K562 (cell line): ENCODE measurements around the gene TSPOAP1. TPM values are rescaled to one million over a fixed set of nuclear protein-coding genes. Genes with fewer than 3 reads are reported as not detected.

Experiments used
- CBX2 ChIP-seq: fragments of 200-600 bp; sonication (generic); IDR thresholded peaks from one replicate; pipeline ENCODE4 v1.6.1; 2012; ENCODE audit warnings: mild to moderate bottlenecking, low read length, inconsistent platforms; ENCODE audit not compliant: insufficient read depth, poor library complexity, severe bottlenecking
- DACH1 ChIP-seq: fragments of 450-650 bp; IDR thresholded peaks from 2 replicates; pipeline ENCODE4 v1.6.1; 2018; ENCODE audit not compliant: partially characterized antibody
- ESRRA ChIP-seq: fragments of 450-650 bp; IDR thresholded peaks from 2 replicates; pipeline ENCODE4 v1.6.1; 2014; ENCODE audit warnings: low read depth, mild to moderate bottlenecking, moderate library complexity, borderline replicate concordance
- FOXK1 ChIP-seq: sonication (generic); formaldehyde crosslinking; IDR thresholded peaks from 2 replicates; pipeline ENCODE4 v1.8.0; 2022; ENCODE audit warnings: missing genetic modification reagents, mild to moderate bottlenecking, borderline replicate concordance
- FOXM1 ChIP-seq, 2 experiments: fragments of 450-650 bp in 1 of 2; sonication (generic) in 1 of 2; formaldehyde crosslinking in 1 of 2; IDR thresholded peaks; 2 replicates each; pipeline versions ENCODE4 v1.6.1 to v1.9.0; 2017 to 2022; ENCODE audit warnings: low read depth in 2 of 2, mild to moderate bottlenecking in 2 of 2, missing genetic modification reagents in 1 of 2, moderate library complexity in 1 of 2
- NFIC ChIP-seq: fragments of 450-650 bp; IDR thresholded peaks from 2 replicates; pipeline ENCODE4 v1.6.1; 2017; ENCODE audit warnings: mild to moderate bottlenecking, inconsistent platforms
- NFXL1 ChIP-seq: fragments of 450-650 bp; formaldehyde crosslinking; IDR thresholded peaks from 2 replicates; pipeline ENCODE4 v1.4.0; 2021; ENCODE audit warnings: mild to moderate bottlenecking
- POLR2A ChIP-seq: fragments of 450-650 bp; conservative IDR thresholded peaks from 2 replicates; pipeline ENCODE4 v1.6.1; 2016
- RFX7 ChIP-seq: fragments of 250-450 bp; sonication (Bioruptor Pico); IDR thresholded peaks from 2 replicates; pipeline ENCODE4 v1.5.1; 2021; ENCODE audit warnings: mild to moderate bottlenecking
- RNF2 ChIP-seq: sonication (generic); IDR thresholded peaks from 2 replicates; pipeline ENCODE4 v1.6.1; 2016
- TCF7L2 ChIP-seq: fragments of 150-350 bp; IDR thresholded peaks from 2 replicates; pipeline ENCODE4 v1.6.1; 2016; ENCODE audit warnings: low read depth, mild to moderate bottlenecking, low read length, moderate library complexity
- TGIF2 ChIP-seq: sonication (generic); formaldehyde crosslinking; IDR thresholded peaks from 2 replicates; pipeline ENCODE4 v1.8.1; 2022; ENCODE audit warnings: mild to moderate bottlenecking, missing genetic modification reagents, moderate library complexity
- THRB ChIP-seq: fragments of 450-650 bp; formaldehyde crosslinking; conservative IDR thresholded peaks from 2 replicates; pipeline ENCODE4 v1.4.0; 2022; ENCODE audit warnings: mild to moderate bottlenecking, missing genetic modification characterization
- TSC22D4 ChIP-seq: fragments of 450-650 bp; IDR thresholded peaks from 2 replicates; pipeline ENCODE4 v1.6.1; 2016; ENCODE audit warnings: missing genetic modification characterization, missing biosample characterization, control low read depth
- U2AF1 ChIP-seq: fragments of 200-400 bp; formaldehyde crosslinking; optimal IDR thresholded peaks from 2 replicates; pipeline ENCODE3; 2017; ENCODE audit warnings: mild to moderate bottlenecking, low read depth, low read length, moderate library complexity
- VEZF1 ChIP-seq: fragments of 200-800 bp; sonication (Bioruptor generic); IDR thresholded peaks from 2 replicates; pipeline ENCODE4 v1.6.1; 2017; ENCODE audit warnings: missing genetic modification characterization, missing compliant biosample characterization
- XRCC3 ChIP-seq: fragments of 450-650 bp; IDR thresholded peaks from 2 replicates; pipeline ENCODE4 v1.6.1; 2017; ENCODE audit warnings: mild to moderate bottlenecking, moderate library complexity
- ZC3H11A ChIP-seq: IDR thresholded peaks from 2 replicates; pipeline ENCODE4 v1.6.1; 2012; ENCODE audit warnings: low read depth, low read length, improper control_type of control experiment
- ZNF354B ChIP-seq: fragments of 250-450 bp; sonication (Bioruptor Pico); IDR thresholded peaks from 2 replicates; pipeline ENCODE4 v1.4.0; 2020
- ZNF584 ChIP-seq: fragments of 200-800 bp; sonication (Bioruptor generic); IDR thresholded peaks from 2 replicates; pipeline ENCODE4 v1.6.1; 2016; ENCODE audit warnings: low read depth, mild to moderate bottlenecking, missing genetic modification characterization, missing compliant biosample characterization
- ZNF780A ChIP-seq: fragments of 250-450 bp; sonication (Bioruptor Pico); IDR thresholded peaks from 2 replicates; pipeline ENCODE4 v1.5.0; 2021; ENCODE audit warnings: mild to moderate bottlenecking
- ZNF830 ChIP-seq: fragments of 250-450 bp; sonication (Bioruptor Pico); IDR thresholded peaks from 2 replicates; pipeline ENCODE4 v1.5.0; 2021; ENCODE audit warnings: mild to moderate bottlenecking
- polyA plus RNA-seq, 8 experiments: library from polyadenylated mRNA; depleted of rRNA in 4 of 8; stranded (reverse) in 5 of 8; unstranded in 3 of 8; fragments of >200 nt; fragmentation: Nextera tagmentation in 2 of 8; fragmentation: Illumina TruSeq in 1 of 8; extraction: Ambion mirVana in 2 of 8; extraction: Trizol in 1 of 8; gene quantifications; 2 replicates each; pipeline versions ENCODE4 v1.2.1 to v1.2.3, GENCODE V29; 2011 to 2014; ENCODE audit warnings: inconsistent platforms in 1 of 8, missing spikeins in 1 of 8
- total RNA-seq, 7 experiments: library from RNA; depleted of rRNA in 6 of 7; stranded (reverse); fragments of >200 nt in 6 of 7; fragmentation: Illumina TruSeq in 2 of 7; extraction: Trizol in 2 of 7; gene quantifications; 2 replicates each; pipeline versions ENCODE4 v1.2.1 to v1.2.3, GENCODE V29; 2011 to 2021; ENCODE audit warnings: low replicate concordance in 1 of 7
- TF ChIP-seq, protein P1 (sequence below): fragments of 450-650 bp; IDR thresholded peaks from 2 replicates; pipeline ENCODE4 v1.7.1; 2018; ENCODE audit warnings: mild to moderate bottlenecking, low read depth; ENCODE audit not compliant: partially characterized antibody
- TF ChIP-seq, protein P2 (sequence below): sonication (generic); formaldehyde crosslinking; IDR thresholded peaks from 2 replicates; pipeline ENCODE4 v1.8.0; 2022; ENCODE audit warnings: mild to moderate bottlenecking, missing genetic modification reagents

Gene TSPOAP1
- total and polyA plus RNA-seq, 9 of the 15 experiments (the other 6 are each of a cell fraction or from before 2014, with no cell fraction given) = 0.87 to 3.9 (median 1.8) TPM; not detected in 2

DNA sequence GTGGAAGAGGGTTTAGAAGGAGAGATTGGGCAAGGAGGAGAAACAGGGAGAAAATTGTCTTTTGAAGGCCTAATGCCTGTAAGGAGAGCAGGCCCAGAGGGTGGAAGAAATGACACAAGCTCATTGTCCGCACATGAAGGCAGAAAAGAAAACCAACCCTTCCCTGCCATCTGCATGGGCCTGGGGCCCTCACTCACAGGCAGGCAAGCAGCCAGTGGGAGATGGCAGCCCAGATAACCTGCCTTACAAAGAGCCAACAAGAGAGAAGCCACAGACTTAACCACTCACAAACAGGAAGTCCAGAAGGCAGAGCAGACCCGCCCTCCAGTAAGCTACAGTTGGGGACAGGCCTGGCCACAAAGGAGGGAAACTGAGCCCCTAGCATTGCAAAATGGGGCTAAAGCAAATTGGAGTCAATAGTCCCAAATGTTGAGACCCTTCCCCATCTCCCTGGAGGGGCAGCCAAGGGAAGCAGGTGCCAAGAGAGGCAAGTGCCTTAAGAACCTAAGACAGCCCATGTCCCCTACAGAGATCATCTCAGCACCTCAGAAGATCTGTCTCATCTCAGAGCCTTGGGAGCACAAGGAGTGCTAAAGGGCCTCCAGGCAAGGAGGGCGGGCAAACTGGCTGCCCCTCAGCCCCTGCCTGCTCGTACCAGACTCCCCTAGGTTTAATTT is 7.3 kb upstream of the TSPOAP1 start (continued):
- TF ChIP-seq ZNF584 (CRISPR knock-in tag) (peak; percentile 71; the same call in 1 of the 2 replicates), TCF7L2 (no peak), RNF2 (peak; percentile 87; the same call in 1 of the 2 replicates), ESRRA (no peak; the same call in 1 of the 2 replicates), XRCC3 (no peak), POLR2A (peak; percentile 74), FOXM1 (IDR thresholded peaks at IDR 0.05; ENCODE audit: low read depth) (no peak), FOXM1 (CRISPR knock-in tag; IDR thresholded peaks at IDR 0.05; ENCODE audit: low read depth) (no peak), U2AF1 (no peak), THRB (CRISPR knock-in tag) (no peak), FOXK1 (CRISPR knock-in tag) (no peak), ZNF830 (CRISPR knock-in tag) (no peak), CBX2 (no peak), NFXL1 (CRISPR knock-in tag) (no peak; the same call in 1 of the 2 replicates), VEZF1 (CRISPR knock-in tag) (peak; percentile 18; the same call in 1 of the 2 replicates), RFX7 (CRISPR knock-in tag) (no peak), ZNF780A (no peak), TGIF2 (CRISPR knock-in tag) (no peak), TSC22D4 (tag) (no peak), ZC3H11A (no peak), ZNF354B (CRISPR knock-in tag) (no peak), NFIC (peak; percentile 77), DACH1 (no peak)
- TF ChIP-seq, protein P1, sequence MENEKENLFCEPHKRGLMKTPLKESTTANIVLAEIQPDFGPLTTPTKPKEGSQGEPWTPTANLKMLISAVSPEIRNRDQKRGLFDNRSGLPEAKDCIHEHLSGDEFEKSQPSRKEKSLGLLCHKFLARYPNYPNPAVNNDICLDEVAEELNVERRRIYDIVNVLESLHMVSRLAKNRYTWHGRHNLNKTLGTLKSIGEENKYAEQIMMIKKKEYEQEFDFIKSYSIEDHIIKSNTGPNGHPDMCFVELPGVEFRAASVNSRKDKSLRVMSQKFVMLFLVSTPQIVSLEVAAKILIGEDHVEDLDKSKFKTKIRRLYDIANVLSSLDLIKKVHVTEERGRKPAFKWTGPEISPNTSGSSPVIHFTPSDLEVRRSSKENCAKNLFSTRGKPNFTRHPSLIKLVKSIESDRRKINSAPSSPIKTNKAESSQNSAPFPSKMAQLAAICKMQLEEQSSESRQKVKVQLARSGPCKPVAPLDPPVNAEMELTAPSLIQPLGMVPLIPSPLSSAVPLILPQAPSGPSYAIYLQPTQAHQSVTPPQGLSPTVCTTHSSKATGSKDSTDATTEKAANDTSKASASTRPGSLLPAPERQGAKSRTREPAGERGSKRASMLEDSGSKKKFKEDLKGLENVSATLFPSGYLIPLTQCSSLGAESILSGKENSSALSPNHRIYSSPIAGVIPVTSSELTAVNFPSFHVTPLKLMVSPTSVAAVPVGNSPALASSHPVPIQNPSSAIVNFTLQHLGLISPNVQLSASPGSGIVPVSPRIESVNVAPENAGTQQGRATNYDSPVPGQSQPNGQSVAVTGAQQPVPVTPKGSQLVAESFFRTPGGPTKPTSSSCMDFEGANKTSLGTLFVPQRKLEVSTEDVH = no peak
- TF ChIP-seq, protein P2, sequence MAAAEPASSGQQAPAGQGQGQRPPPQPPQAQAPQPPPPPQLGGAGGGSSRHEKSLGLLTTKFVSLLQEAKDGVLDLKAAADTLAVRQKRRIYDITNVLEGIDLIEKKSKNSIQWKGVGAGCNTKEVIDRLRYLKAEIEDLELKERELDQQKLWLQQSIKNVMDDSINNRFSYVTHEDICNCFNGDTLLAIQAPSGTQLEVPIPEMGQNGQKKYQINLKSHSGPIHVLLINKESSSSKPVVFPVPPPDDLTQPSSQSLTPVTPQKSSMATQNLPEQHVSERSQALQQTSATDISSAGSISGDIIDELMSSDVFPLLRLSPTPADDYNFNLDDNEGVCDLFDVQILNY (CRISPR knock-in tag) = no peak
